Measurements from ENCODE around the gene HDGFL2.

Gene HDGFL2

DNA sequence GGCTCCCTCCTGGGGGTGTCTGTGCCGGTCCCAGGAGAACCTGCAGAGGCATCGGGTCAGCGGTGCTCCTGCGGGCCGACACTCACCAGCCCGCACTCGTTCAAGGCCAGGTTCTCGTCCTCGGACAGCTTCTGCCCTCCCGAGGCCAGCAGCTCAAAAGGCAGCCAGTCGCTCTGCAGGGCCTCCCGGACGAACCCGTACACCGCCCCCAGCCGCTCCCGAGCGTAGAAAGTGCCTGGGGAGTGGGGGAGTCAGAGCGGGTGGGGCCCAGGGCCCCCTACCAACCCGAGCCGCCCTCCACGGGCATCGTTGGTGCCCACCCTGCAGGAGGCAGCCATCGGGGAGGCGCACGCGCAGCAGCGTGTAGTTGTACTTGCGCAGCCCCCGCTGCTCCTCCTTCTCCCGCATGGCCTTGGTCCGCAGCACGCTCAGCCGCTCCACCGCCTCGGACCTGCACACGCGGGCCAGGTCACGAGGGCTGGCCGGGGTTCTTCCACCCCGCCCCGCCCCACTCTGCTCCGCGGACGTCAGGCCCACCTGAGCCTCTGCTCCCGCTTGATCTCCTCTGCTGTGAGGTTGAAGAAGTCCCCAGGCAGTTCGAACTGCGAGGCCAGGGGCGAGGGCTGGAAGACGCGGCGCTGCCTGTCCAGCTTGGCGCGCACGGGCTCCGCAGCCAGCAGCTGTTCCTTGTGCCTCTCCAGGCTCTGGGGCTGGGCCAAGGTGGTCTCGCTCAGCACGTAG, 26.0 kb upstream of the HDGFL2 start:
- DNase-seq (ENCODE audit: low spot score): no peak

DNA sequence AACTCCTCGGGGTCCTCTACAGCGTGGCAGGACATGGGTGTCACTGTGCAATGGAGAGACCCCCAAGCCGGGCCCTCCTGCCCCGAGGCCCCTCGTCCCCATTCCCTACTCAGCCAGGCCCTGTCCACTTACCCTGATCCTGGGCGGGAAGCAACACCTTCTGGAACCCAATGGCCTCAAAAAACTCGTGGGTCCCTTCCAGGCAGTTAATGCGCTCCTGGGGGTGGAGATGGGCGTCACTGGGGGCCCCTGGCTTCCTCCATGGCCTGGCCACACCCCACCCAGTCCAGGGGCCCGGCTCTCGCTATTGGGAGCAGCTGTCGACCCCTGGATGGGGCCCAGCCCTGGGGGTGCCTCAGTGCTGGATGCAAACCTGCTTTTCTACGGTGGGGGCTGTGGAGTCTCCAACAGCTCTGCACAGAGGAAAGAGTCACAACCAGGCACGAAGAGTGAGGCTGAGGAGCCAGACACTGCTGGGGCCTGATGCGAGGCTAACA, 25.3 kb upstream of the HDGFL2 start:
- DNase-seq (ENCODE audit: low spot score): no peak

DNA sequence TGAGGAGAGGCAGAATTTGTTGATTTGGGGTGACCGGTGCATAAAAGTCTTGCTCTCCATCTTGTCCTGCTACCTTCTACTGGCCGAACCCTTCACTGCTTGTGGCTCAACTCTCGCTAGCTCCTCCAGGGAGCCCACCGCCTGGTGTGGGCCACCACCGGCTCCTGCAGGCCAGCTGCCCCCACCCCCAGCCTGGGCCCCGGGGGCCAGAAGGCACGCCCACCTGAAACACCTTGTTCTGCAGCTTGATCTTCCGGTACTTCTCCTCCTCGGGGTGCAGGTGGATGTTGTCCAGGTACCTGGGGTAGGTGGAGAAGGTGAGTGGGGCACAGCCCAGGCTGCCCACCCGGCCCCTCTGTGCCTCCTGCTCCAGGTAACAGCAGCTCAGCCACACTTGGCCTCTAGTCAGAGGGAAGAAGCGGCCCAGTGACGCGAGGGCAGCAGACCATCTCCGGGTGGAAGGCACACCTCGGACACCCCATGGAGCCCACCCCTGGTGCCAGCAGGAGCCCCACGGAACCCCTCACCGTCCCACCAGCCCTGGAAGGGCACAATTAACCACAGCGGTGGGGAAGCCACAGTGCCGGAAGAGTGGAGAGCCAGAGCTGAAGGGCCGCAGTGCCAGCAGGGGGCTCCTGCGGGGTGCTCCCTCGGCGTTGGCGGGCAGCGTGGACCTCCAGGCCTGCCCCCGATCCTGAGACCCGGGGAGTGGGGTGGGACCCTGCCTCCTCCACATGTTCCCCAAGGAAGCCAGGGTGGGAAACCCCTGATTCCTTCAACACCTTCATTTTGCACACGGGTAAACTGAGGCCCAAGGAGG, 24.6 kb upstream of the HDGFL2 start:
- no peak for DNase-seq (ENCODE audit: low spot score)

DNA sequence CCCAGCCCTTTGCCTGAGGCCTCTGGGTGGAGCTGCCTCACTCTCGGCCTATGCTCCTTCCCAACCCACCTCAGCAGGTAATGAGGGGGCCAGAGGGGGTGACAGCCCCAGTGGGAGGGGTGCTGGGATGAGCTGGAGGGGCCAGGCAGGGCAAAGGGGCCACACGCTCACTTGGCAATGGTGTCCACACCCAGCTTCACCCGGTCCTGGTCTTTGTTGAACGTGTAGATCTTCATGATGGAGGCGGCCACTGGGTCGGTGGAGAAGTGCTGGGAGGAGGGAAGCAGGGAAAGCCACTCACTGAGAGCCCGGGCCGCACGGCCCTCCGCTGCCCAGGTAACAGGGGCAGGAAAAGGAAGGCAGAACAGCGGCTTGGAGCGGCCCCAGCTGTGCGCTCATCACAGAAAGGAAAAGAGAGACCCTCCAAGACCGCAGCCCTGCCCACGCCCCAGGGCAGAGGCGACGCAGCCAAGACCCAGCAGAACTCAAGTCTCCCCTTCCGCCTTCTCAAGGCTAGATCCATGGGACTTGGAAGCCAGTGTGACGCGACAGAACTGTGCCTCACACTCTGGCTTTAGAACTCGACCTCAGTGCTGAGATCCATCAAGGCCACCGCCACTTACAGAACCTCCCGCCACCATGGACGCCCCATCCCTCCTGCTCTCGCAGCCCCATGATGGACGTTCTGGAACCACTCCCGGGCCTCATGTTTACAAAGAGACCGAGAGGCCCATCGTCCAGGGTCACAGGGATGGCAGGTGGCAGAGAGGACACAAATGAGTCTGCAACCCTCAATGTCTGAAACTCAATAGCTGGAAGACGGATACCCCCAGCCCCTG, 23.7 kb upstream of the HDGFL2 start:
- DNase-seq (ENCODE audit: low spot score): no peak

DNA sequence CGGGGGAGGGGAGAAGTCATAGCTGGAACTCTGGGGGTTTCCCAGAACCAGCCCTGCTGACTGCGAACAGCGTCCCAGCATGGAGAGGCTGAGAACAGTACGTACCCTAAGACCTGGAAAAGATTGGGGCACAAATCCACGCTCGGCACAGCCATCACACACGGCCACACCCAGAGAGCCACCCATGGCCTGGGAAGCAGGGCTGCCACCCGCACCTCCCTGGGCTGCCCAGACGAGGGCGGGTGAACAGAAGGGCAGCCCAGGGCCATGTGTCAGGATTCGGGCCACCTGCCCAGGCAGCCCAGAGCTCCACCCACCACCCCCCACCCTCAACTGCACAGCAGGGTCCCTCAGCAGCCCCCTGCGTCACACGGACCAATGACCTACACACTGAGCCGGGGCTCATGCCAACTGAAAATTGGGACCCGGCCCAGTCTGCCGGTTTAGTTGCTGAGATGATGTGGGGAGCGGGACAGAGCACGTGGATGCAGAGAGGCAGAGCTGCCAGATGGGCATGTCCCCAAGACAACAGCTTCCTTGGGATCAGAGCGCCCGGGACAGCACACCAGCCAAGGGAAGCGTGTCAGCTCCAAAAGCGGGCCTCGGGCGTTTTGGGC, 23.0 kb upstream of the HDGFL2 start:
- DNase-seq (ENCODE audit: low spot score): no peak

DNA sequence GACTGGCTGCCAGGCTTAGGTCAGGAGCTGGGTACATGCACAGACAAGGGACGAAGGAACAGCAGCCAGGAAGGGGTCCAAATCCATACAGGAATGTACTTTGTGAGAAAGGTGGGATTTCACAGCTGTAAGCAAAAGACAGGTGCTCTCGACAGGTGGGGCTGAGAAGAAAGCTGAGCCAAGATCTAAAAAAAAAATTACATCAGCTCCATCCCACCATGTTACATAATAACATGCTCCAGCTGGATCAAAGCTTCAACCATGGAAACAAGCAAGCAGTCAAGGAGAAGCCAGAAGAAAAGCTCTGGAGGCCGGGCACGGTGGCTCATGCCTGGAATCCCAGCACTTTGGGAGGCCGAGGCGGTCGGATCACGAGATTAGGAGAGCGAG, 22.5 kb upstream of the HDGFL2 start:
- DNase-seq (ENCODE audit: low spot score): no peak

DNA sequence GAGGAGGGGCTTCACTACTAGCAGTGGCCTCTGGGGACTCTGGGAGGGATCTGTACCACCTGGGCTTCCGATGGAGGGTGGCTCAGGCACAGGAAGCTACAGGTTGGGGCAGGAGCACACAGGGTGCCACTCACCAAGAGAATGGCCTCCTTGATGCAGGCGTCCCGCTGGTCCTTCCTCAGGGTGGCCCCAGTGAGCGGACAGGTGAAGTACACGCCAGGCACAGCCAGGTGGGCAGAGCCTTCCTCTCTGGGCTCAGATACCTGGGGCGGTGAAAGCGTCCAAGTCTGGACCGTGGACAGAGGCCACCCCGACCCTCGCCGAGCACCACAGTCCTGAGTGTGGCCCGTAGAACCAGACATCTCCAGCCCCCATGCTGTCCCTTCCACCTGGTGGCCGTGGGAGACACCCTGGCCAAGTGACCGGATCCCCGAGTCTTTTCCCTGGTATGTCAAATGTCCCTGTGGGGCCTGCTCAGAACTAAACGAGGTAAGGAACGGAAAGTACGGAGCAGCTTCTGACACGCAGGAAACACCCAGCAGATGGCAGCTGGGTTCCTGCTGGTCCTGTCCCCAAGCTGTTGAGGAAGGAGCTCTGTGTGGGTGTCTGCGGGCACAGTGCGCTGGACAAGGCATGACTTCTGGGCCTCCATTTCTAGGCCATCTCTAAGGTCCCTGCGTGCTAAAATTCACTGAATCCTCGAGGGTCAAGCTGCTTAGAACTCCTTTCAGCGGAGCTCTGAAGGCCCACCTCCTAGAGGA, 19.7 kb upstream of the HDGFL2 start:
- no peak for DNase-seq (ENCODE audit: low spot score)

DNA sequence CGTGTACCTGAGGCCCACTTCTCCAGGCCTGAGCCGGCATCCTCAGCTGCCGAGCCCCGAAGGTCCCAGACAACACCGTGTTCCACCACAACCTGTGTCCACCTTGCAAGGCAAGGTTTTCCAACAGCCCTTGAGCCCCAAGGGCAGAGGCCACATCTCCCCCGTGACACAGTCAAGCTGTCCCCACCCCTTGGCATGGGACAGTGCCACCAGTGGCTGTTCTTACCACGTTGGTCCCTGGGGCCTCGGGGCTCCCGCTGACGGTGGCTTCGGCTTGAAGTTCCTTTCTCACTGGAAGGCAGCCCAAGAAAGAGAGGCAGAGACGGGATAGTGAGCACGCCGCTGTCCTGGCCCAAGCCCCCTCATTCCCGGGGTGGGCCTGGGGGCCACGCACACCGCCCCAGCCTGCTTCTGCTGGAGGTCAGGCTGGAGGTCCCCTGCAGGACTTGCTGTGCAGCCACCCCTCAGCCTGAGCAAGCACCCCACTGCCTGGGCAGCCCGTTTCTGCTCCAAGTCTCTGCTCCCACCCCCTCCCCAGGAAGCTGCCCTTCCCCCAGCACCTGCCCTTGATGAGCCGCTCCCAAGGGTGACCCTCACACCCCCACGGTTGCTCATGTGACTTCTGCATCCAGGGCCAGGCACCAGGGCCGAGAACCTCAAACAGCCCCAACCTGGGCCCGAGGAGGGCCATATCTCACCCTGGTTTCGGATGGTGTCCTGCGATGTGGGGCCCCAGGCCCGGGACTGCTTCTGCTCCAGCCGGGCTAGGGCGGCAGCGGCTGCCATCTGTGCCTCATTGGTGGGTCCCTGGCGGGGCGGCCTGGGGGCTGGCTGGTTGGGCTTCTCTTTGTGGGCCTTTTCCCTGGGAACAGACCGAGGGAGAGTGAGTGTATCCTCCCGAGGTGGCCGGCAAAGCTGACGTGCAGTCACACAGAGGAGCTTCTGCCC, 18.6 kb upstream of the HDGFL2 start:
- DNase-seq (ENCODE audit: low spot score): no peak

DNA sequence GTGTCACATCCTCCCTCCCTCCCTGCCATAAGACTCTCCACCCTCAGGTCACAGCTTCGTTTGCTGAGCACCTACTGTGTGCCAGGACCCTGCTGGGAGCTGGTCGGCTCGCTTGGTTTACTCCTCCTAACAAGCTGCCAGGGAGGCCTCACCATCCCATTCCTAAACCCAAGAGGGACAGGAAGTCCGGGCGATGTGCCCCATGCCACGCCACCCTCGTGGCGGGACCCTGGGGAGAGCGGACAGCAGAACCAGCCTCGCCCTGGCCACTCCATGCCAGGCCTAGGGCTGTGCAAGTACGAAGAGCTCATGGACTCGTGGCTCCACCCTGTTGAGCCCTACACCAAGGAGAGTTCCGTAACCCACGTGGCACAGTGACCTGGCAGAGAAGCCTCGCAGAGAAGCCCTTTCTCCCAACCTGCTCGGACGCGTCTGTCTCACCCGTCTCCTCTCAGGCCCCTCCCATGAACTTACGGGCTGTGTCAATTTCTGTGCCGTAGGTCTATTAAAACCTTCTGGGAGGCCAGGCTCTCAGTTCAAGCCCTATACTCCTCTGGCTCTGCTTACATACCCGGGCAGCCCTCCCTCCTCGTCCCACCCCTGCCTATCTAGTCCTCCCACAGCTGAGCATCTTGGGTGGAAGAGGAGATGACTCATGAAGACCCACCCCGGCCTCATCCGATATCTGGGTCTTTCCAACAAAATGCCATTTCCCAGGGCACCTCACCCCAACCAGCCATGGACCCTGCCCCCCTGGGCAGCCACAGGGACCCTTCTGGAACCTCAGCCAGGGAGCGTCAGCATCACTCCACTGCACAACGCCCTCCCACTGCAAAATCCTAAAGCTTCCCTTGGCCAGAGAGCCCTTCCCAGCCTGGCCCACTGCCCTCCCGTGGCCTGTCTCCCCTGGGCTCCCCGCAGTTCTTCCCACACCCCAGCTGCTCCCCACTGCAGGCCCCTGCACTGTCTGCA, 17.1 kb upstream of the HDGFL2 start:
- no peak for DNase-seq (ENCODE audit: low spot score)

DNA sequence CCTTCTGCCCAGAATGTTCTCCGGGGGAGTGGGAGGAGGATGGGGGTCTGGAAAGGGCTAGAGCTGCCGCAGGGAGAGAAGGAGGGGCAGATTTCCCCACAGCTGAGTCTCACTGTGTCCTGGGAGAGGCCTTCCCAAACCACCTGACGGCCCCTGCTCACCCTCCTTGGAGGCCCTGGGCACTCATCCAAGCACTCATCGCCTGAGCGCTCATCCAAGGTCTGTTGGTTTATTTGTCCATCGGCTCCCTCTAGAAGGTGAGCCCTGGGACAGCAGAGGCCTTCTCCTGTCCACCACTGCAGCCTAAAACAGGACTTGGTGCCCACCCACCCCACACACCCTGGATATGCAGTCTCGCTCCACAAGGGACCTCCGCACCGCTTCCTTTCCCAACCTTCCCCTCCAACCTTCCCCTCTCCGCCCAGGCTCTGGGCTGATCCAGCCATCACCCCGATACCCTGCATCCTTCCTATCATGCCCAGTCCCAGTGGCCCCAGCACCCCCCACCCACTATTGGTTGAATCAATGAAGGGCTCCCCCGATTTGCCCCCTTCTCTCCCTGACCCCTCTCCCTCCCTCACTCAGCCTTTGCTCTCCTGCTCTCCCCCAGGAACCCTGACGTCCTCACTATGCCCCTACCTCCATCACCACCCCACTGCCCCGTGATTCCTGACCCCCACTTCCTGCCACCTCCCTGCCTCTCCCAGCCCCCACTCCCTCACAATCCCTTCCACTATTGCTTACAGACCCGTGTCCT, 16.2 kb upstream of the HDGFL2 start:
- no peak for DNase-seq (ENCODE audit: low spot score)

DNA sequence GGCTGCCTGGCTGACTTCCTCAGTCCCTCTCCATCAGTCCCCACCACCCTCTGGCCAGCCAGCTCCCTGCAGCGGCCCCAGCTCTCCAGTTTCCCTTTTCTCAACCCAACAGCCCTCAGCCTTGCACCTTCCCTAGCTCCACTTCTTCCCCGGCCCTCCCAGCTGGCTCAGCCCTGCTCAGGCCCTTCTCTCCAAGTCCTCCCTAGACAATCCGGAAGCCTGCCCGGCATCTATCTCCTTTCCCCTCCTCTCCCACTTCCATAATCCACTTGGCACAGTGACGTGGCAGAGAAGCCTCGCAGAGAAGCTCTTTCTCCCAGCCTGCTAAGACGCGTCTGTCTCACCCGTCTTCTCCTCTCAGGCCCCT, 15.6 kb upstream of the HDGFL2 start:
- DNase-seq (ENCODE audit: low spot score): no peak

DNA sequence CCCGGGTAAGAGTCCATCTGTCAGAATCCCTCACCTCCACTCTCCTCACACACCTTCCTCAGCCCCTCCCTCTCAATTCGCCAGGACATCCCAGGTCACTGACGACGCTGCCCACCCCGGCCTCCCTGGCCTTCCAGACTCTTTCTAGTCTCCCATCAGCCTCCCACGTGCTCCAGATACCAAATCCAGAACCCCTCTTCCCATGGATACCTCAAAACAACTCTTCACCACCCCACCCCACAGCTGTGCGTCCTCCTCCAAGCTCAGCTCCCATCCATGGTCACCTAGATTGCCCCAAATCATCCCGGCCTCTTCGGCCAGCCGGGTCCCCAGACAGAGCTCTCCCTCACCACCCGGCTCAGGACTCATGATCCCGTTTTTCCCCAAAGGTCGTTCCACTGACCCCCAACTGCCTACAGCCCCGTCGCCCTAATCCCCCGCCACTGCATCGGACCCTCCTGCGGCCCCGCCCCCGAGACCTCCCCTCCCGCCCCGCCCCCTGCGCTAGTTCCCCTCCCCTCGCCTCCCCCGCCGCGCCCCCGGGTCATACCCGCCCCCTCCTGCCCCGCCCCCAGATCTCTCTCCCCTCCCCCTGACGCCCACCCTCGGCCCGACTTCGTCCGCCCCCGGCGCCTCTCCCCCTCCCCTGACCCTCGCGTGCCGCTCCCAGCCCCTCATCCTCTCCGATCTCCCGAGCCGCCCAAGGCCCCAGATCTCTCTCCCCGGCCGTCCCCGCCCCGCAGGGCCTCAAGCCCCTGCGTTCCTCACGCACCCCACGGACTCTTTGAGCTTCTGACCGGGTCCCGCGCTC, 15.0 kb upstream of the HDGFL2 start:
- DNase-seq (ENCODE audit: low spot score): peak; percentile 68

DNA sequence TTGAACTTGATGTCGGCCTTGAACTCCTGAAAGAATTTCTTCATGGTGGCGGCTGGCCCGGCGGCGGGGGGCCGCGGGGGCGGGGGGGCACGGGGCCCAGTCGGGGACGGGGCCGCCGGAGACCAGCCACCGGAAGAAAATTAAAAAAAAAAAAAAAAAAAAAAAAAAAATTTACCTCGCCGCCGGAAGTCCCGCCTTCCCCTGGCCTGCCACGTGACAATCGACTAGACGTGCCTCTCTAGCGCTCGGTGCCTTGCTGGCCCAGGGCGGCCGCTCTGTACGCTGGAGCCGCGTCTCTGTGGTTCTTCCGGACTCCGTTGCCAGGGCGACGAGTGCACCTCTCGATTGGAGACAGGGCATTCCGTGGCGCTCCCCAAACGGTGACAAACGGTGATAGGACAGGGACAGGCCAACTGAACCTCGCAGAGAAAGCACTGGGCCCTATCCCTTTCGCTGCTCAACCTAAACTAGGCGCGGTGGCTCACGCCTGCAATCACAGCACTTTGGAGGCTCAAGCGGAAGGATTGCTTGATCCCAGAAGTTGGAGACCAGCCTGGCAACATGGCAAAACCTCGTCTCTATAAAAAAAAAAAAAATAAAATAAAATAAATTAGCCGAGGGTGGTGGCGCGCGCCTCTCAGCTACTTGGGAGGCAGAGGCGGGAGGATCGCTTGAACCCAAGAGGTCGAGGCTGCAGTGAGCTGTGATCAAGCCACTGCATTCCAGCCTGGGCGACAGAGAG, 14.3 kb upstream of the HDGFL2 start, which contains the start of gene UBXN6:
Gene UBXN6, minus strand, starts transcription at position 141 of the 742 bp plus-strand sequence. Its CDS starts 97 bp downstream, at position 44.
- peak; percentile 98 for DNase-seq (ENCODE audit: low spot score)

DNA sequence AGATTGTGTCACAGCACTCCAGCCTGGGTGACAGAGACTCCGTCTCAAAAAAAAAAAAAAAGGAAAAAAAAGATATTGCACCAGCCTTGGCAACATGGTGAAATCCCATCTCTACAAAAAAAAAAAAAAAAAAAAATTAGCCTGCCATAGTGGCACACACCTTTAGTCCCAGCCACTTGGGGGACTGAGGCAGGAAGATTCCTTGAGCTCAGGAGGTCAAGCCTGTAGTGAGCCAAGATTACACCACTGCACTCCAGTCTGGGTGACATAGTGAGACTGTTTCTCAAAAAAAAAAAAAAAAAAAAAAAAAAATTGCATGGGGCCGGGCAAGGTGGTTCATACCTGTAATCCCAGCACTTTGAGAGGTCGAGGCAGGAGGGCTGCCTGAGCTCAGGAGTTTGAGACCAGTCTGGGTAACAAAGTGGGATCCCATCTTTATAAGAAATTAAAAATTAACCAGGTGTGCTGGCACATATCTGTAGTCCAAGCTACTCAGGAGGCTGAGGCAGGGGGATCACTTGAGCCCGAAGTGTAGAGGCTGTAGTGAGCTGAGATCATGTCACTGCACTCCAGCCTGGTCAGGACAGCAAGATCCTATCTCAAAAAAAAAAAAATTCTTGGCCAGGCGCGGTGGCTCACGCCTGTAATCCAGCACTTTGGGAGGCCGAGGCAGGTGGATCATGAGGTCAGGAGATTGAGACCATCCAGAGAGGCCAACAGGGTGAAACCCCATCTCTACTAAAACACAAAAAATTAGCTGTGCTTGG, 7.1 kb upstream of the HDGFL2 start:
- no peak for DNase-seq (ENCODE audit: low spot score)

DNA sequence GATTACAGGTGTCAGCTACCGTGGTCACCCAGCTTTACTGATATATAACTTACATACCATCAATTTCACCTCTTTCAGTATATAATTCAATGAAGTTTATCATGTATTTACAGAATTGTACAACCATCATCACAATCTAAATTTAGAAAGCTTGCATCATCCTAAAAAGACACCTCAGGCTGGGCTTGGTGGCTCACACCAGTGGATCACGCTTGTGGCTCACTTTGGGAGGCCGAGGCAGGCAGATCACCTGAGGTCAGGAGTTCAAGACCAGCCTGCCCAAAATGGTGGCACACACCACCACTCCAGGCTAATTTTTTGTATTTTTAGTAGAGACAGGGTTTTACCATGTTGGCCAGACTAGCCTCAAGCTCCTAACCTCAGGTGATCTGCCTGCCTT, 4.3 kb upstream of the HDGFL2 start:
- no peak for DNase-seq (ENCODE audit: low spot score)
